GM12872 (cell line): ENCODE data around the gene FER1L5.

ENCODE experiments used
- TF ChIP-seq, protein P1 (sequence below): IDR thresholded peaks from 3 replicates; pipeline ENCODE4 v1.5.1; 2011; ENCODE audit warnings: low read depth, mild to moderate bottlenecking, low read length, moderate library complexity; ENCODE audit not compliant: insufficient read depth

FER1L5 gene

DNA sequence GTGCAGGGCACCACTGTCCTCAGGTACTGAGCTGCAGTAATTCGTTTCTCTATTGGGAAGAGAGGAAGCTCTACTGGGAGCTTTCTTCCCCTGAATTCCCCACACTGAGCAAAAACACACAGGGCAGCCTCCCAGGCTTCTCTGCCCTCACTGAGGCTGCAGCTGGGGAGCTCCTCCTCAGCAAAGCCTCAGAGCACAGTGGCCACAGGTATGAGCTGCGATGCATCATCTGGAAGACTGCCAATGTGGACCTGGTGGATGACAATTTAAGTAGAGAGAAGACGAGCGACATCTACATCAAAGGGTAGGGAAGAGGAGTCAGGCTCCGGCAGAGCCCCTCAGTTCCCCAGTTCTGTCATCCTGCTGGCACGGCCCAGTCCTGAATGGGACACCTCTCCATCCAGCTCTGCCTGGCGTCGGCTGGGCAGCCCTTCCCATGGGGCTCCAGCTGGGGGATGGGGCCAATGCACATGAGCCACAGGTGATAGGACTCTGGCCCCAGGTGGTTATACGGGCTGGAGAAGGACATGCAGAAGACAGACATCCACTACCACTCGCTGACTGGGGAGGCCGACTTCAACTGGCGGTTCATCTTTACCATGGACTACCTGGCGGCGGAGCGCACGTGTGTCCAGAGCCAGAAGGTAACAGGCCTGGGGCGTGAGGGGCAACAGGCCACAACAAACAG lies 59.7 kb downstream of the FER1L5 start:
- TF ChIP-seq, protein P1, sequence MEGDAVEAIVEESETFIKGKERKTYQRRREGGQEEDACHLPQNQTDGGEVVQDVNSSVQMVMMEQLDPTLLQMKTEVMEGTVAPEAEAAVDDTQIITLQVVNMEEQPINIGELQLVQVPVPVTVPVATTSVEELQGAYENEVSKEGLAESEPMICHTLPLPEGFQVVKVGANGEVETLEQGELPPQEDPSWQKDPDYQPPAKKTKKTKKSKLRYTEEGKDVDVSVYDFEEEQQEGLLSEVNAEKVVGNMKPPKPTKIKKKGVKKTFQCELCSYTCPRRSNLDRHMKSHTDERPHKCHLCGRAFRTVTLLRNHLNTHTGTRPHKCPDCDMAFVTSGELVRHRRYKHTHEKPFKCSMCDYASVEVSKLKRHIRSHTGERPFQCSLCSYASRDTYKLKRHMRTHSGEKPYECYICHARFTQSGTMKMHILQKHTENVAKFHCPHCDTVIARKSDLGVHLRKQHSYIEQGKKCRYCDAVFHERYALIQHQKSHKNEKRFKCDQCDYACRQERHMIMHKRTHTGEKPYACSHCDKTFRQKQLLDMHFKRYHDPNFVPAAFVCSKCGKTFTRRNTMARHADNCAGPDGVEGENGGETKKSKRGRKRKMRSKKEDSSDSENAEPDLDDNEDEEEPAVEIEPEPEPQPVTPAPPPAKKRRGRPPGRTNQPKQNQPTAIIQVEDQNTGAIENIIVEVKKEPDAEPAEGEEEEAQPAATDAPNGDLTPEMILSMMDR: no peak

DNA sequence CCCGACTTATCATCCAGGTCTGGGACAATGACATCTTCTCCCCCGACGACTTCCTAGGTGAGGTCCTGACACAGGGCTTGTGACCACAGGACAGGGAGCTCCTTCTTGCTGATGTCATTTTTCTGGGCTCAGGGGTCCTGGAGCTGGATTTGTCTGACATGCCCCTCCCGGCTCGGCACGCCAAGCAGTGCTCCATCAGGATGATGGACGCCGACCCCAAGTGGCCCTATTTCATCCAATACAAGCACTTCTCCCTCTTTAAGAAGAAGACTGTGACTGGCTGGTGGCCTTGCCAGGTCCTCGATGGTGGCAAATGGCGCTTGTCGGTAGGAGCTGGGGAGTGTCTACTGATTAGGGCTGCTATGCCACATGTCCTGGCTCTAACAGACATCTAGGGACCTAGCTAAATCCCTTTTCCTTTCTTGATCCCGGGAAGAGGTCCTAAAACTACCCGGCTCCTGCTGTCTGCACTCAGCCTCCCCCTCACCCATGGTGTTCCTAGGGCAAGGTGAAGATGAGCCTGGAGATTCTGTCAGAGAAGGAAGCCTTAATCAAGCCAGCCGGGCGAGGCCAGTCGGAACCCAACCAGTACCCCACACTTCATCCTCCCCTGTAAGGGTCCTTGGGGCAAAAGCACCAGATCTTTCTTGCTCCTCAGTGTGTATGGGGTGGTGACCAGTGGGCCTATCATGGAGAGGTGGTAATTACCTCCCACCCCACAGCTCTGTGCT lies 60.6 kb downstream of the FER1L5 start:
- TF ChIP-seq, protein P1: no peak

GRCh38 chr2:96710985-96711384 lies 68.4 kb downstream of the FER1L5 start:
- TF ChIP-seq, protein P1: no peak

DNA sequence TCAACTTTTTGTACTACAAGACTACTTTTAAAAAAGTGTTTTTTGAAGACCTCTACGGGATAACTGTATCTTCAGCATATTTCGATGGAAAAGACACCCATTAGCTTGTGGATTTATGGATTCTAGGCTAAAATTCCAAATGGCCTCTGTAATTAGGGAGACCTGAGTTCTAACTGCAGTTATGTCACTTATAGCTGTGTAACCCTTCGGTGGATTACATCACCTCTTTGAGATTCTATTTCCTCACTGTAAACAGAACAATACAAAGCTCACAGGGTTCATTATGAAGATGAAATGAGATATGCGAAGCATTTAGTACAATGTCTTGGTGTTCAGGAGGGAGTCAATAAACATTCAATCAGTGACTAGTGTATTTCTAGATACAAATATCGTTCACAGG lies 73.1 kb downstream of the FER1L5 start:
- TF ChIP-seq, protein P1: no peak

- TF ChIP-seq, protein P1: no peak
Measured at GRCh38 chr2:96716388-96716787, 73.8 kb downstream of the FER1L5 start.

DNA sequence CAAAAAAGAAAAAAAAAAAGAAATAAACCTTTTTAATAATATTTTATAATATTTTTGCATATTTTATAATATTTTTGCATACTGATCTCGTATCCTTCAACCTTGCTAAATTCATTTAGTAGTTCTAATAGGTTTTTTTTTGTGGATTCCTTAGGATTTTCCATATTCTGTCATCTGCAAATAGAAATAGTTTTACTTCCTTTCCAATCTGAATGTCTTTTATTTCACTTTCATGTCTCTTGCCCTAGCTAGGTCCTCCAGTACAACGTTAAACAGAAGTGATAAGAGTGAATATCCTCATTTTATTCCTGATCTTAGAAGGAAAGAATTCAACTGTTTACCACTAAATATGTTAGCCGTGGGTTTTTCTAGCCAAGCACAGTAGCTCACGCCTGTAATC lies 83.6 kb downstream of the FER1L5 start:
- TF ChIP-seq, protein P1: no peak

- TF ChIP-seq, protein P1: no peak
Measured at GRCh38 chr2:96727431-96727830, 84.9 kb downstream of the FER1L5 start.
